ENCODE data around the gene BACH2.

- TF ChIP-seq CTCF (IDR thresholded peaks at IDR 0.05 in 4 of 5, conservative IDR thresholded peaks at IDR 0.05 in 1 of 5): no peak
- no peak for TF ChIP-seq POLR2A (IDR thresholded peaks at IDR 0.05)
Observed at GRCh38 chr6:90192857-90193256, 103.8 kb downstream of the BACH2 start.
